GM23248 (cell line): ENCODE results near the gene FBXL12. TPM values are rescaled to one million over a fixed set of nuclear protein-coding genes. Genes with fewer than 3 reads are reported as not detected.

ENCODE experiments used
- DNase-seq: peaks from one replicate; pipeline ENCODE4 v3.0.0-alpha.2; 2015
- H2AFZ ChIP-seq: fragments of 200-600 bp; sonication (generic); 2 replicates; pipeline ENCODE4 v1.6.1; 2016; ENCODE audit warnings: antibody characterized with exemption
- H3F3A ChIP-seq: fragments of 200-600 bp; sonication (generic); 2 replicates; pipeline ENCODE4 v1.6.1; 2016; ENCODE audit warnings: mild to moderate bottlenecking, antibody characterized with exemption, mixed run types; ENCODE audit not compliant: insufficient read depth
- H3K27ac ChIP-seq: fragments of 200-600 bp; sonication (generic); 2 replicates; pipeline ENCODE4 v1.5.1; 2016; ENCODE audit warnings: mild to moderate bottlenecking
- H3K27me3 ChIP-seq: fragments of 200-600 bp; sonication (generic); replicated peaks from 2 replicates; pipeline ENCODE4 v1.6.1; 2016; ENCODE audit warnings: mild to moderate bottlenecking; ENCODE audit not compliant: insufficient read depth
- H3K36me3 ChIP-seq: fragments of 200-600 bp; sonication (generic); 2 replicates; pipeline ENCODE4 v1.6.1; 2016; ENCODE audit warnings: low read depth, mild to moderate bottlenecking
- H3K4me1 ChIP-seq: fragments of 200-600 bp; sonication (generic); 2 replicates; pipeline ENCODE4 v1.6.1; 2016; ENCODE audit warnings: mild to moderate bottlenecking; ENCODE audit not compliant: insufficient read depth
- H3K4me2 ChIP-seq: fragments of 200-600 bp; sonication (generic); one replicate; pipeline ENCODE4 v1.6.1; 2016; ENCODE audit warnings: mild to moderate bottlenecking; ENCODE audit not compliant: unreplicated experiment
- H3K4me3 ChIP-seq: fragments of 200-600 bp; sonication (generic); 2 replicates; pipeline ENCODE4 v1.5.1; 2016; ENCODE audit warnings: mild to moderate bottlenecking
- H3K79me2 ChIP-seq: fragments of 200-600 bp; sonication (generic); 2 replicates; pipeline ENCODE4 v1.6.1; 2016; ENCODE audit warnings: mild to moderate bottlenecking; ENCODE audit not compliant: insufficient read depth
- H3K9ac ChIP-seq: fragments of 200-600 bp; sonication (generic); 2 replicates; pipeline ENCODE4 v1.6.1; 2016; ENCODE audit warnings: mild to moderate bottlenecking
- H3K9me2 ChIP-seq: fragments of 200-600 bp; sonication (generic); 2 replicates; pipeline ENCODE4 v1.6.1; 2016; ENCODE audit warnings: mixed run types, mild to moderate bottlenecking, moderate library complexity; ENCODE audit not compliant: insufficient read depth
- H3K9me3 ChIP-seq: fragments of 200-600 bp; sonication (generic); one replicate; pipeline ENCODE4 v1.6.1; 2017; ENCODE audit warnings: low read depth
- H4K20me1 ChIP-seq: fragments of 200-600 bp; sonication (generic); 2 replicates; pipeline ENCODE4 v1.6.0; 2016; ENCODE audit not compliant: insufficient read depth
- EZH2 ChIP-seq: fragments of 200-600 bp; sonication (generic); IDR thresholded peaks from 2 replicates; pipeline ENCODE4 v1.6.1; 2018; ENCODE audit warnings: antibody characterized with exemption, mild to moderate bottlenecking; ENCODE audit not compliant: insufficient read depth, poor library complexity, severe bottlenecking
- EZH2phosphoT487 ChIP-seq: fragments of 200-600 bp; sonication (generic); IDR thresholded peaks from 2 replicates; pipeline ENCODE4 v1.6.1; 2018; ENCODE audit warnings: antibody characterized with exemption, moderate library complexity, mild to moderate bottlenecking, low read depth; ENCODE audit not compliant: insufficient read depth
- WGBS, 2 experiments: methylation state at CpG; one replicate each; pipeline ENCODE4 v1.1.6; 2015 to 2017; ENCODE audit warnings: low lambda C conversion rate in 2 of 2, low coverage in 1 of 2; ENCODE audit errors: missing lambda C conversion rate in 2 of 2; 5-methylcytosine and 5-hydroxymethylcytosine counted together
- in situ Hi-C: fragments of 300-500 bp; cut with MboI; formaldehyde crosslinking; loops from 2 replicates; pipeline ENCODE4 v1.15.0; 2020
- polyA plus RNA-seq: library from polyadenylated mRNA; unstranded; fragments of >200 nt; fragmentation: Nextera tagmentation; extraction: Ambion mirVana; gene quantifications from 2 replicates; pipeline ENCODE4 v1.2.1, GENCODE V29; 2016
- total RNA-seq: library from RNA; depleted of rRNA; stranded (reverse); fragments of >200 nt; shearing (Covaris generic); gene quantifications from 2 replicates; pipeline ENCODE4 v1.2.3, GENCODE V29; 2014

FBXL12 gene
- total and polyA plus RNA-seq, 2 experiments from 2014 or later, result 21.9 to 27.1 TPM

GRCh38 chr19:9861503-9861902 lies 42.6 kb upstream of the FBXL12 start:
- TF ChIP-seq EZH2 (no peak), EZH2phosphoT487 (no peak)
- Histone ChIP-seq H3K9me2 (no peaks in the 10 kb centered on the region), H3K27me3 (no peaks in the 10 kb centered on the region), H3K4me2 (no peak overlapping the region), H3K27ac (no peak overlapping the region), H3K4me3 (no peak overlapping the region), H3K79me2 (no peaks in the 10 kb centered on the region), H3K9ac (no peak overlapping the region), H4K20me1 (no peaks in the 10 kb centered on the region), H3K9me3 (no peaks in the 10 kb centered on the region), H3K36me3 (no peaks in the 10 kb centered on the region), H3F3A (no peaks in the 10 kb centered on the region), H2AFZ (no peak overlapping the region), H3K4me1 (no peaks in the 10 kb centered on the region)
- in situ Hi-C loops, result no loop called here
- WGBS, 2 experiments, result 92 to 100% methylated on average over 1 of the region's 1 CpG
- no peak for DNase-seq

GRCh38 chr19:9860407-9860806 lies 41.5 kb upstream of the FBXL12 start:
- TF ChIP-seq EZH2phosphoT487 (no peak), EZH2 (no peak)
- Histone ChIP-seq H3K4me1 (no peaks in the 10 kb centered on the region), H3K4me3 (no peak overlapping the region), H3K79me2 (no peaks in the 10 kb centered on the region), H4K20me1 (no peaks in the 10 kb centered on the region), H3F3A (no peaks in the 10 kb centered on the region), H3K4me2 (no peak overlapping the region), H3K9ac (no peak overlapping the region), H2AFZ (no peak overlapping the region), H3K27me3 (no peaks in the 10 kb centered on the region), H3K9me3 (no peaks in the 10 kb centered on the region), H3K36me3 (no peaks in the 10 kb centered on the region), H3K9me2 (no peaks in the 10 kb centered on the region), H3K27ac (no peak overlapping the region)
- 85% methylated on average over 8 of the region's 8 CpGs for WGBS, 2 experiments
- in situ Hi-C loops, result no loop called here
- no peak for DNase-seq

GRCh38 chr19:9858766-9859165 lies 39.9 kb upstream of the FBXL12 start:
- H3K9me3 ChIP-seq, result no peaks in the 10 kb centered on the region
- no peak for DNase-seq
- no peak overlapping the region for H3K4me2 ChIP-seq
- no peaks in the 10 kb centered on the region for H3K27me3 ChIP-seq
- H3K27ac ChIP-seq, result no peak overlapping the region
- no peaks in the 10 kb centered on the region for H3K79me2 ChIP-seq
- no peaks in the 10 kb centered on the region for H4K20me1 ChIP-seq
- no peak overlapping the region for H3K4me3 ChIP-seq
- in situ Hi-C loops, result no loop called here
- no peak for TF ChIP-seq EZH2
- H3K9ac ChIP-seq, result no peak overlapping the region
- no peaks in the 10 kb centered on the region for H3K4me1 ChIP-seq
- H2AFZ ChIP-seq, result no peak overlapping the region
- no peaks in the 10 kb centered on the region for H3K9me2 ChIP-seq
- H3F3A ChIP-seq, result no peaks in the 10 kb centered on the region
- H3K36me3 ChIP-seq, result no peaks in the 10 kb centered on the region

GRCh38 chr19:9857920-9858746 lies 39.3 kb upstream of the FBXL12 start:
- H3K4me3 ChIP-seq, result no peak overlapping the region
- DNase-seq, result no peak
- no peak overlapping the region for H3K4me2 ChIP-seq
- no peaks in the 10 kb centered on the region for H3F3A ChIP-seq
- 0 out of 2 replicates have a peak, but pooled peaks cover 2% of the 10 kb centered on the region for H3K4me1 ChIP-seq
- H3K9me3 ChIP-seq, result no peaks in the 10 kb centered on the region
- no peak overlapping the region for H3K27ac ChIP-seq
- 91 to 95% methylated on average over 10 of the region's 10 CpGs for WGBS, 2 experiments
- no peaks in the 10 kb centered on the region for H3K9me2 ChIP-seq
- no peaks in the 10 kb centered on the region for H4K20me1 ChIP-seq
- no peak overlapping the region for H3K9ac ChIP-seq
- no peaks in the 10 kb centered on the region for H3K36me3 ChIP-seq
- TF ChIP-seq EZH2phosphoT487, result no peak
- TF ChIP-seq EZH2, result no peak
- in situ Hi-C loops, result no loop called here
- no peaks in the 10 kb centered on the region for H3K27me3 ChIP-seq
- H3K79me2 ChIP-seq, result no peaks in the 10 kb centered on the region
- H2AFZ ChIP-seq, result no peak overlapping the region
